ENCODE results near the gene MMD2.
"Not testable (repeated sequence)": the region's sequence is repeated elsewhere in the genome, so short reads cannot be mapped to it uniquely, and the experiment has no call there.

Gene MMD2

DNA sequence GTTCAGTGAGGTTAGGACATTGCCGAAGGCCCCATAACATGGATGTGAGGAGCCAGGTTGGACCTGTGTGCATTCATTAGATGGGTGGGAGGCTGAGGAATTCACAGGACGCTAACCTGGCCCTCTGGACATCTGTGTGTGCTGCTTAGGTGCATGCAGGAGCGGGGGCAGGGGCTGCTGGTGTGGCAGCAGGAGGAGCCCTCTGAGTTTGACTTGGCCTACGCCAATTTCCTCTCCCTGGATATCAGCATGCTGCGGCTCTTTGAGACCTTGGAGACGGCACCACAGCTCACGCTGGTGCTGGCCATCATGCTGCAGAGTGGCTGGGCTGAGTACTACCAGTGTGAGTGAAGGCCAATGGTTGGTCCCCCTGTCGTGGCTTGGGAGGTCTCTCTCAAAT lies 34.5 kb upstream of the MMD2 start:
- no peak for TF ChIP-seq EZH2 (IDR thresholded peaks at IDR 0.05; ENCODE audit: borderline replicate concordance, low read length)
- TF ChIP-seq, protein P1, sequence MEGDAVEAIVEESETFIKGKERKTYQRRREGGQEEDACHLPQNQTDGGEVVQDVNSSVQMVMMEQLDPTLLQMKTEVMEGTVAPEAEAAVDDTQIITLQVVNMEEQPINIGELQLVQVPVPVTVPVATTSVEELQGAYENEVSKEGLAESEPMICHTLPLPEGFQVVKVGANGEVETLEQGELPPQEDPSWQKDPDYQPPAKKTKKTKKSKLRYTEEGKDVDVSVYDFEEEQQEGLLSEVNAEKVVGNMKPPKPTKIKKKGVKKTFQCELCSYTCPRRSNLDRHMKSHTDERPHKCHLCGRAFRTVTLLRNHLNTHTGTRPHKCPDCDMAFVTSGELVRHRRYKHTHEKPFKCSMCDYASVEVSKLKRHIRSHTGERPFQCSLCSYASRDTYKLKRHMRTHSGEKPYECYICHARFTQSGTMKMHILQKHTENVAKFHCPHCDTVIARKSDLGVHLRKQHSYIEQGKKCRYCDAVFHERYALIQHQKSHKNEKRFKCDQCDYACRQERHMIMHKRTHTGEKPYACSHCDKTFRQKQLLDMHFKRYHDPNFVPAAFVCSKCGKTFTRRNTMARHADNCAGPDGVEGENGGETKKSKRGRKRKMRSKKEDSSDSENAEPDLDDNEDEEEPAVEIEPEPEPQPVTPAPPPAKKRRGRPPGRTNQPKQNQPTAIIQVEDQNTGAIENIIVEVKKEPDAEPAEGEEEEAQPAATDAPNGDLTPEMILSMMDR (IDR thresholded peaks at IDR 0.05; ENCODE audit: low read length): no peak
- H3K27me3 ChIP-seq (ENCODE audit: insufficient read depth, low read length): no peaks in the 10 kb centered on the region
- H3K9me2 ChIP-seq (ENCODE audit: low read depth, low read length): no peaks in the 10 kb centered on the region
- H3F3A ChIP-seq (ENCODE audit: insufficient read depth, low read length): no peaks in the 10 kb centered on the region
- H3K4me1 ChIP-seq (ENCODE audit: insufficient read depth, low read length, severe bottlenecking): no peaks in the 10 kb centered on the region
- no peak overlapping the region for H2AFZ ChIP-seq (ENCODE audit: low read length)
- no peak overlapping the region for H3K4me3 ChIP-seq (ENCODE audit: low read depth, low read length, poor library complexity, severe bottlenecking)
- no peak overlapping the region for H3K27ac ChIP-seq (ENCODE audit: low read depth, low read length, poor library complexity, severe bottlenecking)
- no peaks in the 10 kb centered on the region for H3K79me2 ChIP-seq (ENCODE audit: insufficient read depth, low read length)
- H3K4me2 ChIP-seq (ENCODE audit: low read length): no peak overlapping the region
- no peaks in the 10 kb centered on the region for H4K20me1 ChIP-seq (ENCODE audit: insufficient read depth, low read length)
- H3K9me3 ChIP-seq (ENCODE audit: low read length): no peaks in the 10 kb centered on the region
- peaks cover 86% of the 10 kb centered on the region for H3K36me3 ChIP-seq (ENCODE audit: insufficient read depth, low read length)
- no peak overlapping the region for H3K9ac ChIP-seq (ENCODE audit: low read length)

DNA sequence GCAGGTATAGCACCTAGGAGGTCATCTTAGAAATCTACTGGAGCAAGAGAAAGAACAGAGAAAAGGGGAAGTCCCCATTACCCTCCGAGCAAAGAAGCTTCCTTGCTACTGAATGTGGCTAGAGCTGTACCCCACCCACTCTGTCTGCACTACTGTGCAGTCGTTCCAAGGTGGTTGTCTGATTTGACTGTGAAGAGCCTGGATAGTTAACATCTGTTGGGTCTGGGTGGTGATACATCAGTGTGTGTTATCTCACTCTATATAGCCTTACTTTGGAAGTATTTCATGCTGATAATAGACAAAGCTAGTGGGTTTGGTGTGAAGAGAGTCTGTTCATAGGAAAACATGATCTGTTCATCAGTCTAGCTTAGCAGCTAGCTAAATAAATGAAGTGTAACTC lies 23.8 kb upstream of the MMD2 start:
- peaks cover 16% of the 10 kb centered on the region for H3K4me1 ChIP-seq (ENCODE audit: insufficient read depth, low read length, severe bottlenecking)
- H3K9me2 ChIP-seq (ENCODE audit: low read depth, low read length); H3F3A ChIP-seq (ENCODE audit: insufficient read depth, low read length); H4K20me1 ChIP-seq (ENCODE audit: insufficient read depth, low read length); H3K79me2 ChIP-seq (ENCODE audit: insufficient read depth, low read length); H3K9ac ChIP-seq (ENCODE audit: low read length); H2AFZ ChIP-seq (ENCODE audit: low read length); H3K4me3 ChIP-seq (ENCODE audit: low read depth, low read length, poor library complexity, severe bottlenecking); H3K9me3 ChIP-seq (ENCODE audit: low read length); H3K27me3 ChIP-seq (ENCODE audit: insufficient read depth, low read length): not testable (repeated sequence)
- peak overlapping the region; percentile 46 for H3K27ac ChIP-seq (ENCODE audit: low read depth, low read length, poor library complexity, severe bottlenecking)
- H3K4me2 ChIP-seq (ENCODE audit: low read length): peak overlapping the region; percentile 34; the same call in 1 of the 2 replicates
- peaks cover 68% of the 10 kb centered on the region for H3K36me3 ChIP-seq (ENCODE audit: insufficient read depth, low read length)

DNA sequence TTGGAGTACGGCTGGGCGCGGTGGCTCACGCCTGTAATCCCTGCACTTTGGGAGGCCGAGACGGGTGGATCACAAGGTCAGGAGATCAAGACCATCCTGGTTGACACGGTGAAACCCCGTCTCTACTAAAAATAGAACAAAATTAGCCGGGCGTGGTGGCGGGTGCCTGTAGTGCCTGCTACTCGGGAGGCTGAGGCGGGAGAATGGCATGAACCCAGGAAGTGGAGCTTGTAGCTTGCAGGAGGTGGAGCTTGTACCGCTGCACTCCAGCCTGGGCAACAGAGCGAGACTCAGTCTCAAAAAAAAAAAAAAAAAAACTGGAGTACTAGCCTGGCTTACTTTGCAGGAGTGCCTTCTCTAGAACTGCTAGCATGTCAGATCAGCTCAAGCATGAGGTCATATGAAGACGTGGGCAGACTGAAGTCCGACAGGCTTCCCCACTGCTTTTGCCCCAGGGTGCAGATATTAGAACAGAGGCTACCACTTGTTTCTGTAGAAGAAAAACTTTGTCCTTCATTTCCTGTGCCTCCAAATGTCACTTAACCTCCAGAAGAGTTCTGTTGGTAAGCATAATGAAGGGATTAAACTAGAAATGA lies 22.4 kb upstream of the MMD2 start:
- not testable (repeated sequence) for H2AFZ ChIP-seq (ENCODE audit: low read length); H3K9me2 ChIP-seq (ENCODE audit: low read depth, low read length); H3K4me3 ChIP-seq (ENCODE audit: low read depth, low read length, poor library complexity, severe bottlenecking); H3K79me2 ChIP-seq (ENCODE audit: insufficient read depth, low read length); H3F3A ChIP-seq (ENCODE audit: insufficient read depth, low read length); H3K4me2 ChIP-seq (ENCODE audit: low read length); H3K27me3 ChIP-seq (ENCODE audit: insufficient read depth, low read length); H4K20me1 ChIP-seq (ENCODE audit: insufficient read depth, low read length); H3K9me3 ChIP-seq (ENCODE audit: low read length); H3K9ac ChIP-seq (ENCODE audit: low read length)
- peaks cover 70% of the 10 kb centered on the region for H3K36me3 ChIP-seq (ENCODE audit: insufficient read depth, low read length)
- peak overlapping the region; percentile 35 for H3K27ac ChIP-seq (ENCODE audit: low read depth, low read length, poor library complexity, severe bottlenecking)
- H3K4me1 ChIP-seq (ENCODE audit: insufficient read depth, low read length, severe bottlenecking): peaks cover 16% of the 10 kb centered on the region

DNA sequence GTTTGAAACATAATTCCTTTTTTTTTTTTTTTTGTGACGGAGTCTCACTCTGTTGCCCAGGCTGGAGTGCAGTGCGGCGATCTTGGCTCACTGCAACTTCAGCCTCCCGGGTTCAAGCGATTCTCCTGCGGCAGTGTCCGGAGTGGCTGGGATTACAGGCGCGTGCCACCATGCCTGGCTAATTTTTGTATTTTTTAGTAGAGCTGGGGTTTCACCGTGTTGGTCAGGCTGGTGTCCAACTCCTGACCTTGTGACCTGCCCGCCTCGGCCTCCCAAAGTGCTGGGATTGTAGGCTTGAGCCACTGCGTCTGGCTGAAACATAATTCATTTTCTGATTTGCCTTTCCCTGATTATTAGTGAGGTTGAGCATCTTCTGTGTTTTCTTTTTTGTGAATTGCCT lies 16.6 kb upstream of the MMD2 start:
- H3K4me3 ChIP-seq (ENCODE audit: low read depth, low read length, poor library complexity, severe bottlenecking): peak overlapping the region; percentile 78
- H3K79me2 ChIP-seq (ENCODE audit: insufficient read depth, low read length): not testable (repeated sequence)

More for the DNA sequence above, 16.6 kb upstream of the MMD2 start:
- not testable (repeated sequence) for H3K4me1 ChIP-seq (ENCODE audit: insufficient read depth, low read length, severe bottlenecking); H3F3A ChIP-seq (ENCODE audit: insufficient read depth, low read length); H3K27ac ChIP-seq (ENCODE audit: low read depth, low read length, poor library complexity, severe bottlenecking); H3K27me3 ChIP-seq (ENCODE audit: insufficient read depth, low read length); H3K9ac ChIP-seq (ENCODE audit: low read length); H2AFZ ChIP-seq (ENCODE audit: low read length); H3K9me2 ChIP-seq (ENCODE audit: low read depth, low read length); H3K9me3 ChIP-seq (ENCODE audit: low read length); H4K20me1 ChIP-seq (ENCODE audit: insufficient read depth, low read length)
- peaks cover 44% of the 10 kb centered on the region for H3K36me3 ChIP-seq (ENCODE audit: insufficient read depth, low read length)
- H3K4me2 ChIP-seq (ENCODE audit: low read length): peak overlapping the region; percentile 83; the same call in 1 of the 2 replicates
